K562 (cell line): ENCODE data around the gene SH2D5. TPM values are rescaled to one million over a fixed set of nuclear protein-coding genes. Genes with fewer than 3 reads are reported as not detected.

Experiments
- ATAC-seq: fragments of 200-7000 bp; cut with Tn5 transposase; 3 replicates; pipeline ENCODE4 v1.9.1; 2020; ENCODE audit warnings: moderate library complexity
- BruUV-seq: library from RNA; stranded (reverse); fragments of 400-500 nt; replicated peaks from 2 replicates; lab custom pipeline; 2021; lab: Mats Ljungman, UMichigan
- CTCF ChIA-PET: fragments of 300-600 bp; formaldehyde crosslinking; extraction: SDS; loops from one replicate; lab custom pipeline; 2021; ENCODE audit warnings: low intra/inter-chr PET ratio; lab: Yijun Ruan, JAX
- POLR2A ChIA-PET: fragments of 300-600, 350-650 bp; sonication (Branson Sonifier 250); formaldehyde crosslinking; extraction: SDS; loops from one replicate; lab custom pipeline; 2021; ENCODE audit warnings: antibody characterized with exemption, inconsistent platforms; lab: Yijun Ruan, JAX
- DNase-seq, 4 experiments: peaks; one replicate each; pipeline versions ENCODE4 v3.0.0 to v3.0.0-alpha.2; 2011 to 2018; ENCODE audit warnings: low spot score in 3 of 4, mixed read lengths in 3 of 4; ENCODE audit errors: extremely low read depth in 1 of 4
- FAIRE-seq: peaks from 2 replicates; lab custom pipeline; 2011; peaks lifted over from hg19 to GRCh38; lab: Jason Lieb, UNC
- H2AFZ ChIP-seq: 2 replicates; pipeline ENCODE4 v1.6.0; 2011; ENCODE audit warnings: low read depth, low read length, control low read depth, inconsistent platforms
- H3K27ac ChIP-seq: fragments of 200-600 bp; 3 replicates; pipeline ENCODE4 v1.8.0; 2011; ENCODE audit warnings: low read depth, mild to moderate bottlenecking, control low read depth, inconsistent platforms, low read length, moderate library complexity, mixed read lengths; ENCODE audit errors: extremely low read depth
- H3K27me3 ChIP-seq, 2 experiments: fragments of 300-600 bp in 1 of 2; 2 replicates in 1 of 2; 3 replicates in 1 of 2; pipeline versions ENCODE4 v1.6.0 to v1.8.0; 2011; ENCODE audit warnings: inconsistent platforms in 2 of 2, low read length in 2 of 2, mild to moderate bottlenecking in 1 of 2, mixed read lengths in 1 of 2, moderate library complexity in 1 of 2; ENCODE audit not compliant: control insufficient read depth in 2 of 2, insufficient read depth in 2 of 2
- H3K36me3 ChIP-seq: fragments of 300-600 bp; 3 replicates; pipeline ENCODE4 v1.8.0; 2011; ENCODE audit warnings: mild to moderate bottlenecking, low read length, inconsistent platforms; ENCODE audit not compliant: control insufficient read depth, insufficient read depth
- H3K4me1 ChIP-seq, 2 experiments: fragments of 200-600 bp in 1 of 2; replicated peaks in 1 of 2; 2 replicates in 1 of 2; 3 replicates in 1 of 2; pipeline versions ENCODE4 v1.5.1 to v1.8.0; 2011; ENCODE audit warnings: inconsistent platforms in 2 of 2, low read length in 2 of 2, mild to moderate bottlenecking in 1 of 2, mixed read lengths in 1 of 2, moderate library complexity in 1 of 2; ENCODE audit not compliant: control insufficient read depth in 2 of 2, insufficient read depth in 2 of 2
- H3K4me2 ChIP-seq: 2 replicates; pipeline ENCODE4 v1.6.1; 2011; ENCODE audit warnings: low read length, control low read depth, inconsistent platforms, mixed read lengths; ENCODE audit not compliant: insufficient read depth
- H3K4me3 ChIP-seq: fragments of 200-600 bp; sonication (generic), shearing (Covaris generic); 2 replicates; pipeline ENCODE4 v1.5.1; 2016; ENCODE audit warnings: control low read depth, inconsistent platforms
- H3K79me2 ChIP-seq: fragments of 200-600 bp; 3 replicates; pipeline ENCODE4 v1.8.0; 2011; ENCODE audit warnings: low read length, inconsistent platforms; ENCODE audit not compliant: control insufficient read depth, insufficient read depth
- H3K9ac ChIP-seq, 2 experiments: 2 replicates each; pipeline versions ENCODE4 v1.6.0 to v1.6.1; 2011; ENCODE audit warnings: low read depth in 2 of 2, low read length in 2 of 2, control low read depth in 1 of 2, inconsistent platforms in 1 of 2, mild to moderate bottlenecking in 1 of 2, mixed read lengths in 1 of 2; ENCODE audit not compliant: insufficient read depth in 1 of 2
- H3K9me1 ChIP-seq: one replicate; pipeline ENCODE4 v1.6.0; 2011; ENCODE audit warnings: inconsistent platforms, mild to moderate bottlenecking, low read length, moderate library complexity; ENCODE audit not compliant: control insufficient read depth, insufficient read depth
- H3K9me3 ChIP-seq: replicated peaks from 2 replicates; pipeline ENCODE4 v1.5.1; 2011; ENCODE audit warnings: low read depth, low read length, inconsistent platforms; ENCODE audit not compliant: control insufficient read depth, insufficient read depth
- H4K20me1 ChIP-seq: replicated peaks from 2 replicates; pipeline ENCODE4 v1.6.1; 2011; ENCODE audit warnings: low read length, inconsistent platforms, mixed read lengths; ENCODE audit not compliant: control insufficient read depth, insufficient read depth
- BCL6 ChIP-seq: fragments of 250-450 bp; sonication (Bioruptor Pico); IDR thresholded peaks from 2 replicates; pipeline ENCODE4 v1.4.0; 2020
- DIDO1 ChIP-seq: fragments of 450-650 bp; IDR thresholded peaks from 2 replicates; pipeline ENCODE4 v1.6.1; 2016; ENCODE audit warnings: low read depth, missing biosample characterization, missing genetic modification characterization
- FOXM1 ChIP-seq, 2 experiments: fragments of 450-650 bp in 1 of 2; sonication (generic) in 1 of 2; formaldehyde crosslinking in 1 of 2; IDR thresholded peaks; 2 replicates each; pipeline versions ENCODE4 v1.6.1 to v1.9.0; 2017 to 2022; ENCODE audit warnings: low read depth in 2 of 2, mild to moderate bottlenecking in 2 of 2, missing genetic modification reagents in 1 of 2, moderate library complexity in 1 of 2
- KAT8 ChIP-seq: fragments of 450-650 bp; IDR thresholded peaks from 2 replicates; pipeline ENCODE4 v1.6.1; 2016; ENCODE audit warnings: low read depth, mild to moderate bottlenecking
- NRF1 ChIP-seq, 2 experiments: fragments of 450-650 bp; IDR thresholded peaks in 1 of 2; conservative IDR thresholded peaks in 1 of 2; 2 replicates each; pipeline ENCODE4 v1.6.1; 2014; ENCODE audit warnings: mild to moderate bottlenecking in 2 of 2
- ZNF253 ChIP-seq: fragments of 250-450 bp; sonication (Bioruptor Pico); conservative IDR thresholded peaks from 2 replicates; pipeline ENCODE4 v1.6.1; 2021; ENCODE audit warnings: mild to moderate bottlenecking
- WGBS: fragments of 100-300 bp; shearing (Covaris generic); methylation state at CpG from one replicate; pipeline ENCODE4 v1.1.6; 2016; ENCODE audit warnings: low coverage, mixed read lengths; ENCODE audit not compliant: insufficient coverage; ENCODE audit errors: missing lambda C conversion rate; 5-methylcytosine and 5-hydroxymethylcytosine counted together
- in situ Hi-C: fragments of 300-500 bp; cut with MboI; formaldehyde crosslinking; loops from 4 replicates; pipeline ENCODE4 v1.15.0; 2018; ENCODE audit warnings: inconsistent platforms, mixed read lengths
- intact Hi-C: fragments of 100-400 bp; cut with micrococcal nuclease; formaldehyde crosslinking; loops from 2 replicates; pipeline ENCODE4 v1.14.2; 2022
- polyA plus RNA-seq, 8 experiments: library from polyadenylated mRNA; depleted of rRNA in 4 of 8; stranded (reverse) in 5 of 8; unstranded in 3 of 8; fragments of >200 nt; fragmentation: Nextera tagmentation in 2 of 8; fragmentation: Illumina TruSeq in 1 of 8; extraction: Ambion mirVana in 2 of 8; extraction: Trizol in 1 of 8; gene quantifications; 2 replicates each; pipeline versions ENCODE4 v1.2.1 to v1.2.3, GENCODE V29; 2011 to 2014; ENCODE audit warnings: inconsistent platforms in 1 of 8, missing spikeins in 1 of 8
- total RNA-seq, 7 experiments: library from RNA; depleted of rRNA in 6 of 7; stranded (reverse); fragments of >200 nt in 6 of 7; fragmentation: Illumina TruSeq in 2 of 7; extraction: Trizol in 2 of 7; gene quantifications; 2 replicates each; pipeline versions ENCODE4 v1.2.1 to v1.2.3, GENCODE V29; 2011 to 2021; ENCODE audit warnings: low replicate concordance in 1 of 7
- TF ChIP-seq, protein P1 (sequence below): fragments of 450-650 bp; conservative IDR thresholded peaks from 2 replicates; pipeline ENCODE4 v1.6.1; 2016; ENCODE audit warnings: missing genetic modification characterization, low read depth, mild to moderate bottlenecking, missing compliant biosample characterization, moderate library complexity
- TF ChIP-seq, protein P2 (sequence below): sonication (generic); formaldehyde crosslinking; IDR thresholded peaks from 2 replicates; pipeline ENCODE4 v1.8.1; 2022; ENCODE audit warnings: missing genetic modification reagents
- TF ChIP-seq, protein P3 (sequence below), 2 experiments: fragments of 250-450 bp in 1 of 2; fragments of 450-650 bp in 1 of 2; sonication (Bioruptor Pico) in 1 of 2; IDR thresholded peaks; 2 replicates each; pipeline versions ENCODE4 v1.6.1 to v1.8.0; 2016 to 2021; ENCODE audit warnings: mild to moderate bottlenecking in 2 of 2, moderate library complexity in 2 of 2, missing compliant biosample characterization in 1 of 2, missing genetic modification characterization in 1 of 2

SH2D5 gene
- total and polyA plus RNA-seq, 9 of the 15 experiments (the other 6 are each of a cell fraction or from before 2014, with no cell fraction given) = 0.06 to 0.11 TPM; not detected in 7

DNA sequence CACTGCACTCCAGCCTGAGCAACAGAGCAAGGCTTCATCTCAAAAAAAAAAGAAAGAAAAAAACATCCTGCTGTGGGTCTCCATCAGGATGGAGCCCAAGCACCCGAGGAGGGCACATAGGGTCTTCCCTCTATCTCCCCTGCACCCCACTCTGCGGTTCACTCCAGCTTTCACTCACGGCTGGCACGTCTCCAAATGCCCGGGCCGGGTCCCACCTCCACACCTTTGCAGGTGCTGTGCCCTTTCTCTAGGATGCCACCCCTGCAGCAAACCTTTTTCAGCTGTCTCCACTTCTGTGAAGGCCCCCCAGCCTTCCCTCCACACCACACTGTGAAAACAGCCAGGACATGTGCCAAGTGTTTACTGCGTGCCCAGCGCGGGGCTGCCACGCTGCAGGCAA is 48.9 kb downstream of the SH2D5 start:
- ATAC-seq (no peak), DNase-seq (no peak), FAIRE-seq (no peak)
- in situ Hi-C loops = no loop called here
- Histone ChIP-seq H4K20me1 (0 out of 2 replicates have a peak, but pooled peaks cover 6% of the 10 kb centered on the region), H3K79me2 (no peaks in the 10 kb centered on the region), H3K4me1 (peaks cover 0 to 27% of the 10 kb centered on the region in 2 experiments; a peak in 2 of 5 replicates), H3K9me1 (no peaks in the 10 kb centered on the region), H3K27ac (no peak overlapping the region), H3K36me3 (no peaks in the 10 kb centered on the region), H3K9ac (no peak overlapping the region), H3K27me3 (peaks cover 59 to 84% of the 10 kb centered on the region in 2 experiments), H2AFZ (no peak overlapping the region), H3K4me2 (no peak overlapping the region), H3K9me3 (no peaks in the 10 kb centered on the region), H3K4me3 (no peak overlapping the region)
- POLR2A ChIA-PET = interaction anchor here (1.2 kb wide), 1 partner anchor 17 kb away, joined by 3 read pairs; no protein-coding TSS in a partner anchor
- CTCF ChIA-PET = no interaction called here
- intact Hi-C loops = no loop called here
- no peak for TF ChIP-seq FOXM1 (IDR thresholded peaks at IDR 0.05; ENCODE audit: low read depth)
- TF ChIP-seq FOXM1 (CRISPR knock-in tag; IDR thresholded peaks at IDR 0.05; ENCODE audit: low read depth) = no peak
- no TSS peak for BruUV-seq
- WGBS = 11% methylated on average over 10 of the region's 10 CpGs

DNA sequence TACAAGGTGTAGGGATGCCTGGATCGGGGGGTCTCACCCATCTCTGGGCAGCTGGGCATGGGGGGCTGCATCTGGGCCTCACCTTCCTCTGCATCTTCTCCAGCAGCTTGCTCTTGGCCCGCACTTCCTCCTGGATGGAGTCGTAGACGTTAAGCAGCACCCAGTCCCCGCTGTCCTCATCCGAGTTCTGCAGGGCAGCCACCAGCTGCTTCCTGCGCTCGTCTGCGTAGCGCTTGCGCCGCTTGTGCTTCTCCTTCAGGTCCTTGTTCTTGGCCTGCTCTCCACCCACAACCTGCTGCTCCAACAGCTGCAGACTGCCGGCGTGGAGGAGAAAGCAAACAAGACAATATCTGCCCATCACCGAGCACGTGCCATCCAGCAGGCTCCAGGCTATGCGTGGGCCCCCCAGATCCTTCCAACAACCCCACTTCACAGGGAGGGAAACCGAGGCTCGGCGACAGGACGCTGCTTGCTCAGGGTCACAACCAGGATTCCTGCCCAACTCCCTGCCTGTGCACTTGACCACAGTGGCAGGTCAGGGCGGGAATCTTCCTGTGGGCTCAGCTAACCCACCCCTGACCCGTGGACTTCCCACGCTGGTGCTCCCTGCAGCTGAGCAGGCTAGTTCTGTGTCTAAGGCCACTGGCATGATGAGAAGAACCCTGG is 49.8 kb downstream of the SH2D5 start:
- Histone ChIP-seq H3K79me2 (no peaks in the 10 kb centered on the region), H3K27ac (no peak overlapping the region), H3K9me3 (no peaks in the 10 kb centered on the region; the same call in 1 of the 2 replicates), H3K4me3 (no peak overlapping the region), H3K36me3 (no peaks in the 10 kb centered on the region), H2AFZ (no peak overlapping the region), H3K9me1 (no peaks in the 10 kb centered on the region), H4K20me1 (0 out of 2 replicates have a peak, but pooled peaks cover 5% of the 10 kb centered on the region), H3K4me1 (peaks cover 0 to 27% of the 10 kb centered on the region in 2 experiments; a peak in 2 of 5 replicates), H3K4me2 (no peak overlapping the region), H3K27me3 (peaks cover 61 to 77% of the 10 kb centered on the region in 2 experiments), H3K9ac (no peak overlapping the region; a peak in 1 of 4 replicates)
- 8% methylated on average over 24 of the region's 24 CpGs for WGBS
- BruUV-seq = no TSS peak
- FAIRE-seq (no peak), ATAC-seq (peak; percentile 33; the same call in 1 of the 3 replicates), DNase-seq (no peak)
- in situ Hi-C loops = no loop called here
- ChIA-PET CTCF (no interaction called here), POLR2A (interaction anchor here (0.6 to 1.2 kb wide), 2 partner anchors 16 to 36 kb away, joined by 3 read pairs; no protein-coding TSS in a partner anchor)
- intact Hi-C loops = no loop called here
- TF ChIP-seq DIDO1 (tag) = no peak
- no peak for TF ChIP-seq ZNF253 (CRISPR knock-in tag)
- TF ChIP-seq, protein P1, sequence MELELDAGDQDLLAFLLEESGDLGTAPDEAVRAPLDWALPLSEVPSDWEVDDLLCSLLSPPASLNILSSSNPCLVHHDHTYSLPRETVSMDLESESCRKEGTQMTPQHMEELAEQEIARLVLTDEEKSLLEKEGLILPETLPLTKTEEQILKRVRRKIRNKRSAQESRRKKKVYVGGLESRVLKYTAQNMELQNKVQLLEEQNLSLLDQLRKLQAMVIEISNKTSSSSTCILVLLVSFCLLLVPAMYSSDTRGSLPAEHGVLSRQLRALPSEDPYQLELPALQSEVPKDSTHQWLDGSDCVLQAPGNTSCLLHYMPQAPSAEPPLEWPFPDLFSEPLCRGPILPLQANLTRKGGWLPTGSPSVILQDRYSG (tag) = no peak
- TF ChIP-seq, protein P2, sequence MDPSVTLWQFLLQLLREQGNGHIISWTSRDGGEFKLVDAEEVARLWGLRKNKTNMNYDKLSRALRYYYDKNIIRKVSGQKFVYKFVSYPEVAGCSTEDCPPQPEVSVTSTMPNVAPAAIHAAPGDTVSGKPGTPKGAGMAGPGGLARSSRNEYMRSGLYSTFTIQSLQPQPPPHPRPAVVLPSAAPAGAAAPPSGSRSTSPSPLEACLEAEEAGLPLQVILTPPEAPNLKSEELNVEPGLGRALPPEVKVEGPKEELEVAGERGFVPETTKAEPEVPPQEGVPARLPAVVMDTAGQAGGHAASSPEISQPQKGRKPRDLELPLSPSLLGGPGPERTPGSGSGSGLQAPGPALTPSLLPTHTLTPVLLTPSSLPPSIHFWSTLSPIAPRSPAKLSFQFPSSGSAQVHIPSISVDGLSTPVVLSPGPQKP (CRISPR knock-in tag) = no peak
- peak; percentile 68 for TF ChIP-seq NRF1 (conservative IDR thresholded peaks at IDR 0.05 in 1 of 2, IDR thresholded peaks at IDR 0.05 in 1 of 2)
- TF ChIP-seq BCL6 (CRISPR knock-in tag) = no peak
- TF ChIP-seq, protein P3, sequence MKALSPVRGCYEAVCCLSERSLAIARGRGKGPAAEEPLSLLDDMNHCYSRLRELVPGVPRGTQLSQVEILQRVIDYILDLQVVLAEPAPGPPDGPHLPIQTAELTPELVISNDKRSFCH (CRISPR knock-in tag; IDR thresholded peaks at IDR 0.05) = no peak
- TF ChIP-seq, protein P3 (tag; IDR thresholded peaks at IDR 0.05) = no peak
- no peak for TF ChIP-seq KAT8
